ENCODE data around the gene GRIK1.
"Not testable (repeated sequence)": the region's sequence is repeated elsewhere in the genome, so short reads cannot be mapped to it uniquely, and the experiment has no call there.

Gene GRIK1

DNA sequence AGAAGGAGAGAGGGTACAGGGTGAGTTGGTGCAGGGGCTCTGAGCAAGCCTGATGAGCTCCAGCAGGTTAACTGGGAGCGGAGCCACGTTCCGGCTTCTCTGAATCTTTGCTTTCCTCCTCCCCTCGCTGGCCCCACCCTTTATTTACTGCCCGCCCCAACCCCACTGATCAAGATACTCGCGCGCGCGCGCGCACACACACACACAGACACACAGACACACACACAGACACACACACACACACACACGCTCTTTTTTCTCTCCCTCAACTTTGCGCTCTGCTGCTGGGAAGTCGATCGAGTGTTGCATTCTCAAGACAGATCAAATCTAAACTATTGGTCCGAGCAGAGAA is at the start of gene GRIK1:
Gene GRIK1 (minus strand): TSS at position 73 of the 352 bp plus-strand sequence.
- no peak for DNase-seq

DNA sequence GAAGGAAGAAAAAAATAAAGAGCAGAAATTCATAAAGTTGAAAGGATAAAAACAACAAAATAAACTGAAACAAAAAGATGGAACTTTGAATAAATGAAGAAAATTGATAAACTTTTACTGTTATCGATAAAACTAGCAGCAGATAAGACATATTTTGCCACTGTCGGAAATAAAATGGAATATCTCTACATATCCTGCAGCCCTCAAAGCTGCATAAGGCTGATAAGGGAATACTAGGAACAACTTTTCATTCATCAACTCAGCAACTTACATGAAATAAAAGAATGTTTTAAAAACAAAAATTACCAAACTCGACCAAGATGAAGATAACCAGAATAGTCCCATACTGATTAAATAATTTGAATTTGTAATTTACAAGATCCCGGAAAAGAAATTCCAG is 48.0 kb upstream of the GRIK1 start:
- DNase-seq, result no peak

DNA sequence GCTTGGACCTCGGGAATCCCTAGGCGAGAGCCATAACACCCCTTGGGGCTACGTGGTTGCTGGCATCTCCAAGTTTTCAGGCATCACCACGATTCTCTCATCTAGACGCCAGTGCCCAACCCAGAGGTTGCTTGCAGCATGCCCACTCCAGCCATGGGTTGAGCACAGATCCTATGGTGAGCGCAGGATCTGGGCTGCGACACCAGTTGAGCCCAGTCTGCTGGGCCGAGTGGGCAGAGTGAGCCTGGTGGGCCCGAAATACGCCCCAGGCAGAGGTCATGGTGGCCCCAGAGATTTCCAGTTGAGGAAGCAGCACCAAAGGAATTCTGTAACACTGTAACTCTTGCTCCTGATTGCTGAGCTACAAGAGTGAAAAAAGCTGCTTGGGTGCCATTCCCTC is 46.1 kb upstream of the GRIK1 start:
- no peak for DNase-seq

DNA sequence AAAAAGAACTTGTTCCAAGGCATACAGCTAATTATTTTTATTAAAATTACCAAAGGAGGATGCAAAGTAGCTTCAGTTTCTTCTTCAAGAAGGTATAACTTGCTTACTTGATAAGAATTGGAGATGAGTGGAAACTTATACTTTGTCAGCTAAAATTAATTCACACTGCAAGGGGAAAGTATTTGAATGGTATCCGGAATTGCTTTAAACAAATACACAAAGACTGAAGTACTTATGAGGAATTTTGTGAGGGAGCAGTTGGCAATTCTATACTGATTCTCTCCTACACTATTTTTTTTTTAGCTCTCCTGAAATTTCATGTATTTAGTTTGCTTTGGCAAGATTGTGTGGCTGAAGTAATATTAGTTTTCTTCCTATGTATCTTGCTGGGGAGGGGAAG is 39.2 kb upstream of the GRIK1 start:
- DNase-seq, result no peak

DNA sequence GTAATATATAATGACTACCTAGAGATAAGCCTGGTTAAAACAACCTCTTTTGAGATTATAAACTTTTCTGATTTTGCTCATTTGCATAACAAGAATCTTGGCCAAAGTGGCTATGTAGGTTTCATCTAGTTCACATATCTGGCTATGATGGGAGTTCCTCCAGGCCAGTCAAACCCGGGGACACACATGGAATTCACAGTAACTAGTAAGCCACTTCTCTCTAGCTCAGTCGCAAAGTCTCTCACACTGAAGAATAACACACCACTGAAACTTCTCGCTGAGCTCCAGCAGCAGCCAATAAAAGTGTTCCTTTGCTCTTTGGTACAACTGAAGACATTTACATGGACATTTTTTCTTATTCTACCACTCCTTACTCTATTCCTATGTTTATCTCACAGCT is 36.0 kb upstream of the GRIK1 start:
- no peak for DNase-seq

DNA sequence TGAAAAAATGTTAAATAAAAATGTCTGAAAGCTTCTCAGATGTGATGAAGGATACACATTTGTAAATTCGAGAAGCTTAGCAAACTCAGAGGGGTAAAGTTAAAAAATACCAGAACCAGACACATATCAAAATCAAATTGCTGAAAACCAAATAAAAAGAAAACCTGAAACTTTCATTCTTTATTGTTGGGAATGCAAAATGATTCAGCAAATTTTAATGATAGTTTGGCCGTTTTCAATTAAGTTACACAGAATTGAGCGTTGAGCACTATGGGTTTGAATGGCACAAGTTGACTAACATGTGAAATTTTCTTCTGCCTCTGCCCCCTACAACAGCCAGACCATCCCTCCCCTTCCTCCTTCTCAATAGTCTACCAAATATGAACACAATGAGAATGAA is 33.5 kb upstream of the GRIK1 start:
- no peak for DNase-seq

DNA sequence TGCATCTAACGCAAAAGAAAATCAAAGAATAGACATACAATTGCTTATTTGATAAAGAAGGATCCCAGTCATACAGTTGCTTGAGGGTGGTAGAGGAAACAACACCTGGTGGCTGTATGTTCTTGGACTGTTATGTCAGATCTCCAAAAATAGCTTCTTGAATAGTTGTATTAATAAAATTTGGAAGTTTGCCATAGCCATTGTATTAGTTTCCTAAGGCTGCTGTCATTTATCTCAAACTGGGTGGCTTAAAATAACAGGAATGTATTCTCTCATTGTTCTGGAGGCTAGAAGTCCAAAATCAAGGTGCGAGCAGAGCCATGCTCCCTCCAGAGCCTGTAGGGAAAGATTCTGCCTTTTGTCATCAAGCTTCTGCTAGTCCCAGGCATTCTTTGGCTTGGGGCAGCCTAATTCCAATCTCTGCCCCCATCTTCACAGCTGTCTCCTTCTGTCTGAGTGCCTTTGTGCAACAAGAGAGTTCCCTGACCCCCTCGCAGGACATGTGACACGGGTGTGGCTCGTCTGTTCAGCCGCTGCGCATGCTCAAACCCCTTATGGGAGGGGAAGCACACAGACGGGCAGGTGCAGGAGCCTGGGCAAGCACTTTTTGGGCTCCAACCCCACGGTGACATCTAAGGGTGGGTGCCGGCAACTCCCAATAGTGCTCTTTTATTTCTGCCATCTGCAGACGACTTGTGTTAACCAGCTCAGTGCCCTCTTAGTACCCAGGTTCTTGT is 21.7 kb upstream of the GRIK1 start:
- no peak for DNase-seq

DNA sequence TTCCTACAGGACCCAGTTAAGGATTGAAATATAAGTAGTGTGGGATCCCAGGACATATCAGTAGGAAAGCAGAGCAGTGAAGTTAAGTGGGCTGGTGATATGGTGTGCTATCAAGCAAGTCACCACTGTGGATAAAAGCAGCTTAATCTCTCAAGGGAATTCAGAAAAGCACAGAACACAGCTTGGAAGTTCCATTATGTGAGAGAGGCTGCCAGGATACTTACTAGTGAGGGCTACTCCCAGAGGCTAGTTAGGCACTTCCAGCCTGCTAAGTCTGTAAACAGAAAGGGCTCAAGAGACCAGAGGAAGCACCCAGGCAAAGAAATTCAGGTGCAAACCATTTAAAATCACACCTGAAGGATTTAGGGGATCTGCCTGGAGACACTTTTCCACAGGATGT is 18.8 kb upstream of the GRIK1 start:
- no peak for DNase-seq

DNA sequence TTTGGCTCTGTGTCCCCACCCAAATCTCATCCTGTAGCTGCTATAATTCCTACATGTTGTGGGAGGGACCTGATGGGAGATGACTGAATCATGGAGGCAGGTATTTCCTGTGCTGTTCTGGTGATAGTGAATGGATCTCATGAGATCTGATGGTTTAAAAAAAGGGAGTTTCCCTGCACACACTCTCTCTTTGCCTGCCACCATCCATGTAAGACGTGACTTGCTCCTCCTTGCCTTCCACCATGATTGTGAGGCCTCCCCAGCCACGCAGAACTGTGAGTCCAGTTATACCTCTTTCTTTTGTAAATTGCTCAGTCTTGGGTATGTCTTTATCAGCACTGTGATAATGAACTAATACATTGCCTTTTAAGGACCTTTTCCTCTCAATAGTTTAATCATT is 18.2 kb upstream of the GRIK1 start:
- not testable (repeated sequence) for DNase-seq

DNA sequence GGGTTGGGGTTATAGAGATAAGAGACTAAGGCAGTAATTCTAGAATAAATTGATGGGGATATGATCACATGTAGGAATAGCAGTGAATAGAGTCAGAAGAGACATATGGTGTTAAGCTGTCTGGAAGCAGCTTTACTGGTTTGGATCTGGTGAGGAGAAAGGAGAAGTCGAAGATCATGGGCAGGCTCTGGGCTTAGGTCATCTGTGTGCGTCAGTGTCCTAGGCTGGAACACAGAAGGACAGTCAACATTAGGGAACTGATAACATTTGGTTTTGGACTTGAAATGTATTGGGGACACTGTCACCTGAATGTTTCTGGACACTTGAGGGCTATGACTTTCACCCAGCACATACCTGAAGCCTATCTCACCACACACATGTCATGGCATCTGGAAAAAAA is 13.9 kb upstream of the GRIK1 start:
- DNase-seq, result no peak

DNA sequence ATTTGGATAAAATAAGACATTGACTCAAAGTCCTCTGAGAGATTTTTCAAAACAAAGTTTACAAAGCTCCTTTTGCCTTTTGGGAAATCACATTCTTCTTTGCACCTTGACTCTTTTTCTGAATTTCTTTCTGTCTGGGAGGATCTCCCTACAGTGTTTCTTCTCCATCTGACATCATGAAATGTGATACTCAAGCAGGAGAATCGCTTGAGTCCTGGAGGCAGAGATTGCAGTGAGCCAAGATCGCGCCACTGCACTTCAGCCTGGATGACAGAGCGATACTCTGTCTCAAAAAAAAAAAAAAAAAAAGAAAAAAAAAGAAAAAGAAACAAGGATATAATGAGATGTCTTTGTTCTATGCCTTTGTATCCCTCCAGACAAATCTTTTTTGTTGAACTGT is 13.3 kb upstream of the GRIK1 start:
- no peak for DNase-seq

DNA sequence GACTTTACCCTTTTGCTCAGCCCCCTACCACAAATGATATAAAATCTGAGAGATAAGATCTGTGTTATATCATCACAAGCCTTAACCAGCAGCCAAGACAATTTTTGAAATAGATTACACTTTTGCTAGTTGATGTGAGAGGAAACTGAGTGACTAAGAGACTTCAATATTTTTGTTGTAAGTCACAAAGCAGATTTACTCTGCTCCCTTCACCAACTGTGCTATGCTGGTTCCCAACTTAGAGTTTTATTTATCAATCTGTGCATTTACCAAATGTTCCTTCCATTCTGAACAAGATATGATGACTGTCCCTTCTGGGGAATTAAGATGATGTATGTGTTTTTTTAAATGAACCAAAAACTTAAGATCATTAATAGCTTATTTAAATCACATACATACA is 12.1 kb upstream of the GRIK1 start:
- no peak for DNase-seq

DNA sequence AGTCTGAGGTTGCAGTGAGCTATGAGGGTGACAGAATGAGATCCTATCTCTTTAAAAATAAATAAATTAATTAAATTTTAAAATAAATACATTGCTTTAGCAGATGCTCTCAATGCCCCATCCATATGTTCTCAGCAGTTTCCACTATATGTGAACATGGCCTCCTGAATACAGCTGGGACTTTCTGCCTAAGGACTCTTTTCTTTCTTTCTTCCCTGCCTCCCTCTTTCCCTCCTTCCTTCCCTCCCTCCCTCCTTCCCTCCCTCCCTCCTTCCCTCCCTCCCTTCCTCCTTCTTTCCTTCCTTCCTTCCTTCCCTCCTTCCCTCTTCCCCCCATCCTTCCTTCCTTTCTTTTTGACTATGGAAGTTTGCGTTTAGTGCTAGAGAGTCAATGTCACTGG is 10.2 kb upstream of the GRIK1 start:
- DNase-seq, result no peak

DNA sequence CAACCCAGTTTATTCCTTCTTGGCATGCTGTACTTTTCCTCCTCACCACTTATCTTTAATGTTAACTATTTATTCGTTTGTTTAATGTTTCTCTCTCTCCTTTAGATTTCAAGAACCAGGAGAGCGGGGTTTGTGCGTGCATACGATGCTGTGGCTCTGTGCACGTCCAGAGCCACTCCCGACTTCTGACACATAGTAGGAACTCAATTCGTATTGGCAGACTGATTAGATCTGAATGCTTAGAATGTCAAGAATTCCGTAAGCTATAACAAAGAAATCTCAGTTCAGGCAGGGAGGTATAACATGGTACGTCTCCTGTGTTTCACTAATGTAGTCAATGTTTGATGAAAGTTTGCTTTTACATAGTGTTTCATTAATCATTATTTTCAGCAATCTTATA is 7.3 kb upstream of the GRIK1 start:
- no peak for DNase-seq

DNA sequence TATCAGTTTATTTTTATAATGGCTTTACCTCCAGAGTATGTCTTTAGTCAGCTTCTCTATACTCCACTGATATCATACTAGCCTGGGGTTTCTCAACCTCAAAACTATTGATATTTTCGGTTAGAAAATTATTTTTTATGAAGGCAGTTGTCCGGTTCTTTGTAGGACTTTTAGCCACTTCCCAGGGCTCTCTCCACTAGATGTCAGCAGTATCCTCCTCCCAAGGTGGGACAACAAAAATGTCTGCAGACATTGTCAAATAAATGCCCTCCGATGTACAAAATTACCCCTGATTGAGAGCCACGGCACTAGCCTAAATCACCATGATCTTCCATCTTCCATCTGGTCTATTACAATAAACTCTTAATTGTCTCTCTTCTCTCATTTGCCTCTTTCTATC is 4.1 kb upstream of the GRIK1 start:
- DNase-seq, result no peak

DNA sequence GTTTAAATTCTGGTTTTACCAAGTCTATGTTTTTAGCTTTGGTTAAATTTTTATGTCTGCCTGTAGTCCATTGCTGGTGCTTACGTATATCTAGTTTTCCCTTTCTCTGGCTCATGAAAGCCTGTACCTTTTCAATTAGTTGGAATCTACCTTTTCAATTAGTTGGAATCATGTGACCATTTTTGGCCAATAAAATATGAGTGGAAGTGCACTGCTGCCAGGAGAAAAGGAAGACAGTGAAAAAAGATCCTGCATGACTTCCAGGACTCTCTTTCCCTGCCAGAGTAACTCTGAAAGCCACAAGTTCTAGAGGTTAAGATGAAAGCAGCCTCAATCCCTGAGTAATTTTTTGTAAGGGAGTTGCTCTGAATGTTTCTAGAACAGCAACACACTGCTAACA is 2.2 kb upstream of the GRIK1 start:
- DNase-seq, result no peak

DNA sequence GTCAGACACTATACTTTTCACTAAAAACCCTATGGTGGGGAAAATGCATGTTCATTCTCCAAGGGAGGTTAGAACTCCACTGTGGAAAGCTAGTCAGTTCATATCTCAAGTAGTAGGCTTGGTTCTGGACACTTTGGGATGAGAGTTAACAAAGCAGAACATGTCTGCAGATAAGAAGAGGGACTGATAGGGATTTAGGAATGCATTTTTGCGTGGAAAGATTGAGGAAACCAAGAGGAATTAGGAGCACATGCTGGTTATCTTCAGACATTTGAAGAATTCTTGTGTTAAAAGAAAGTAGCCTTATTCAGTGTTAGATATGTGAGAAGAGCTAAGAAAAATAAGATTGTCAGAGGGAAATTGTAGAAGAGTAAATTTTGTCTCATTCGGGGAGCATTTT is 1.2 kb upstream of the GRIK1 start:
- no peak for DNase-seq

DNA sequence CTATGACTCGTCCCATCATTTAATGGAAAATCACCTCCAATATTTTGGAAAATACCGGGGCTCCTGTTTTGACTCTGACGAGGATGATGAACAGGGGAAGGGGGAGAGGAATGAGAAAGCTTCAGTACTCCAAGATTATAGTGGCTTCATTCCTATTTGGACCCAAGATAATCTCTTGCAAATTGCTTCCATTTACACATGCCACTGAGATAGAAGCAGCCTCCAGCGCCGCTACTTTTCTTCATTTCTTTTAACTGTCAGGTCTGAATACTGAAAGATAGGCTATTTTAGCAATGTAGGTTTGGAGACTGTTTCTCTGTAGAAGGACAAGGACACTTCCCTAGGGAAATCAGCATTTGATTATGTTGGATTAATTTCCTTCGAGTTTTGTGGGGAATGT is 565 bp upstream of the GRIK1 start:
- no peak for DNase-seq

DNA sequence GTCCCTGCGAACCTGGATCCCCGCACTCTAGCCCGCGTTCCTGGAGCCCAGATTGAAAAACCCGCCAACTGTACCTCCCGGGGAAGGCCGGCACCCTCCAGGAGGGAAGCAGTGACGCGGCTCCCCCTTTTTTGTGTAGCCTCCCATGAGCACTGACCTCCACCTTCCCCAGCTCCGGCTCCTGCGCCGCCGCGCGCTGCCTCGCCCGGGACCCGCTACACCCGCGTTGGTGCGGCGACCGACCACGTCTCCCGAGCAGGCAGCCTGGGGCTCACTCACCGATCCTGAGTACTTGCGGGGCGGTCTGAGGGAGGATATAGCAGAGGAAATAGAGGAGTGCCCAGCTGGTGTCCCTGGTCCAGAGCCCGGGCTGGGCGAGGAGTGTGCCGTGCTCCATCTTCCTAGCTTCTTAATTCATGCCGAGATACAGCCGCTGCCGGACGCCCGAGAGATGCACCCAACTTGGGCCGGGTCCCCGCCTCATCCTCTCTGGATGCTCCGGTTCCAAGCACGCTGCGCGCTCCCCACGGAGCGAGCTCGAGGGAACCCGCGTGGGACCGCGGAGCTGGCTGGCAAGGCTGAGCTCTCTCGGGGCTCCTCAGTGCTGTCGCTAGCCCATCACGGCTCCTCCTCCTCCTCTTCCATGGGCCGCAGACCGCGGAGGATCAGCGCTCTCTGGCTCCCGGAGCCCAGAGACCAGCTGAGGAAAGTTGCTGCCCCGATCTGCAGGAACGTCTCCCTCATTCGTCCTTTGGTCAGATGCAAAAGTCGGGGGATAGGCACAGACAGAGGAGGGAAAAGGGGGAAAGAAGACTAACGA is 482 bp downstream of the GRIK1 start:
- DNase-seq, result no peak

DNA sequence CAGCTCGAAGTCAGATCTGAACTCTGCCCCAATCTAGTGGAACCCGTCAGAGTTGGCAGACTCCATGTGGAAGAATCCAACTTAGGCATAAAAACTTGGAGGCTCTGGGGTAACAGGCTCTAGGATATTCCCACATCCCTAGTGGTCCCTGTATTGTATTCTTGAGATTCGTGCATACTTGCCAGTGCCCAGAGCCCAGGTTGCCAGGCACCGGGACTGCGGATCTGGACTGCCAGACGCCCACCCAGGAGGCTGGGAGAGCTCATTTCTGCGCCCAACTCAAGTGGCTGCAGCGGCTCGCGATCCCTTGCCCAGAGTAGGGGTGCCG is 1.1 kb downstream of the GRIK1 start:
- no peak for DNase-seq

DNA sequence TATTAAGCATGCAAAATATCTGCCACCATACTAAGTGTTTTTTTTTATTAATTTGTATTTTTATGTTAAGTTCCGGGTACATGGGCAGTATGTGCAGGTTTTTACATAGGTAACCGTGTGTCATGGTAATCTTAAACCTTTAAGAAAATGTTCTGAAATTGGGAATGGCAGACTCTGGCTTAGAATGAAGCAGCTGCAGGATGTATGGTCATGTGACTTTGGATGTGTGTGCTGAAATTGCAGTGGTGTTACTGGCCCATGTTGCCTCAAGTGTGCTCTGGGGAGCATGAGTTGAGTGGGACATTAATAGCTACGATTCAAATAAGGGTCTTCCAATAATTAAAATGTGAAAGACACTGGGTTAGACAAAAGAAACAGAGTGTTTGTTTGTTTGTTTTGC is 6.7 kb downstream of the GRIK1 start:
- no peak for DNase-seq

DNA sequence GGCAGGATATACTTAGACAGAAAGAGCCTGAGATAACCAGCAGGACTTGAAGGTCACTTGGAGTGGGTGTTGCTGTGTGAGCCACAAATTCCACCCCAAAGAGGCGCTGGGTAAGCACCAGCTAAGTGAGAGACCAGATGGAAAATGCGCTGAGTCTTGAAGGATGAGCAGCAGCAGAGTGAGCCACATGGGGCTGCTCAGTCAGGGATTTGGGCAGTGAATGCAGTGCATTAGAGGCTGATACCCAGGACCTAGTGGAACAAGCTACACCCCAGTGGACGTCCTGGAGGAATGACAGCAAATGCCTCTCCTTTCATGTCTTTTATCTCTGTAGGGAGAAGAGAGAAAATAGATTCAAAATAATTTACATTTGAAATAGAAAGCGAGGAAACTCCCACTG is 11.3 kb downstream of the GRIK1 start:
- DNase-seq, result no peak

DNA sequence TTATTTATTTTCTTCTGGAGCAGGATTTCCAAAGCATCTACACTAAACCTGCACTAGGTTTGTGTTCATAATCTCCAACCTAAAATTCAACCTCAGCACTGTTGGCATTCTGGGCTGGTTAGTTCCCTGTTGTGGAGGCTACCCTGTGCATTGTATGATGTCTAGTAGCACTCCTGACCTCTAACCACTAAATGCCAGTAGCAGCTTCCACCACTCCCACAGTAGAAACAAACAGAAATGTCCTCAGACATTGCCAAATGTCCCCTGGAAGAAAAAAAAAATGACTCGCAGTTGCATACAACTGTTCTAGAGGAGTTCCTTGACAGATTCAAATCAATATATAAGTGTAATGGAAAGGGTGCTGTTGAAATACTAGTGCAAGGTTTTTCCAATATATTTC is 18.9 kb downstream of the GRIK1 start:
- no peak for DNase-seq

DNA sequence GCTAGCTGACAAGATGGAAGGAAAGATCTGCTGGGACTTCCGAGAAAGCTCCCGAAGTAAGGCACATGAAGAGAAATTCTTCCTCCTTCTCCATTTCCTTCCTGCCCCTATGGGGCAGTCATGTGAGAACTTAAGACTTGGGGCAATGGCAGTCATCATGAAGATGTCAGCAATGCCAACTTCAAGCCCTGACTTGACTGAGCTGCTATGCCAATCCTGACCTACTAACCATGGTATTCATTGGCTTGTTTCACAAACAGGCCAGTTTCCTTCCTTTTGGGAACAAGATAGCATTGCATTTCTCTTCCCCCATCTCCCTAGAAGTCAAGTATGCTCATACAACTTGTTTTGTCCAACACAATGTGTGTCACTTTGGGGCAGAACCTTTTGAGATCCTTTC is 25.5 kb downstream of the GRIK1 start:
- DNase-seq, result no peak

DNA sequence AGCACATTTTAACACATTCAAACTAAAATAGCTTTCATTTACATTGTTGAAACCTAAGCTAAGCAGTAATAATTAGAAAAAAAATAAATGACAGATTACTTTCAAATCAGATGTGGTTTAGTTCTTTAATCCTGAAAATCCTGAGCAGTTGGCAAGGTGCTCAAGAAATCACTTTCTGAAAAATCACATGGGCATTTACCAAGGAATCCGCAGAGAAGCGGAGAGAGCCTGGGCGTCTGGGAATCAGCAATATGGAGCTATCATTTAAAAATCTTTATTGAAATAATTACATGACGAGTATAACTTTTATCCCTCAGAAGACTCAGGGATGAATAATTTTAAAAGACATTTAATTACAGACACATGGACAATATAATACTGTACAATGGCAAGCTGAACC is 30.2 kb downstream of the GRIK1 start:
- DNase-seq, result no peak
